ENCODE results near the gene RASIP1.
A peak's percentile ranks its signal among the peaks of the same experiment; 100 is the strongest.
"Not testable (repeated sequence)": the region's sequence is repeated elsewhere in the genome, so short reads cannot be mapped to it uniquely, and the experiment has no call there.

Gene RASIP1

GRCh38 chr19:48735031-48735615 lies 5.3 kb downstream of the RASIP1 start:
- DNase-seq (ENCODE audit: low spot score) = no peak

- no peak for DNase-seq (ENCODE audit: low spot score)
Measured at GRCh38 chr19:48734625-48735024, 5.8 kb downstream of the RASIP1 start.

- DNase-seq (ENCODE audit: low spot score) = no peak
Measured at GRCh38 chr19:48731452-48731851, 9.0 kb downstream of the RASIP1 start.

DNA sequence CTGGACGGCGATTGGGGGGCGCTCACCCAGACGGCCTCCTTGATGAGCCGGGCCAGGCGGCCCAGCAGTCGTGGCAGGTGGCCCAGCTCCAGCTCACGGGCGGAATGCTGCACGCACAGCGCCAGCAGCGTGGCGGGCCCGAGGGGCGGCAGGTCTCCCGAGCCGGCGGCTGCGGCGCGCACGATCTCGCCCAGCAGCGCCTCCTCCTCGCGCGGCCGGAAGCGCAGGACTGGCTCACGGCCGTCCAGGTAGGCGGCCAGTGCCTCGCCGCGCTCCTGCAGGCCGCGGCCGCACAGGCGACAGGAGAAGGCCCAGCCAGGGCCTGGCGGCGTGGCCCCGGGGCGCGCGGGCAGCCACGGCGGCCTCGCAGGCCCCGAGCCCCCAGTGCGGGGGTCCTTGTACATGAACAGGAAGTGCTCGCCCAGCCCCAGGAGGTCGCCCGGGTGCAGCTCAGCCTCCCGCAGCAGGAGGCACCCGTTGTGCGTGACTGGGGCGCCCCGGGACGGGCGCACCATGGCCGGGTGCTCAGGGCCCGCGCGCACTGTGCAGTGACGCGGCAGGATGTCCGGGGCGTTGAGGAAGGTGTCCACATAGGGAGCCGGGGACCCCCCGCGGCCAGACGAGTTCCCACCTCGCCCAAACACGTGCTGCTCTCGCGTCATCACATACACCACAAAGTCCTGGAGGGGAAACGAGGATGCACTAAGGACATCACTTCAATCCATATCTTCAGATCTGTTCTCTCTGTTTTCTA lies 11.3 kb downstream of the RASIP1 start:
- no peak for DNase-seq (ENCODE audit: low spot score)

DNA sequence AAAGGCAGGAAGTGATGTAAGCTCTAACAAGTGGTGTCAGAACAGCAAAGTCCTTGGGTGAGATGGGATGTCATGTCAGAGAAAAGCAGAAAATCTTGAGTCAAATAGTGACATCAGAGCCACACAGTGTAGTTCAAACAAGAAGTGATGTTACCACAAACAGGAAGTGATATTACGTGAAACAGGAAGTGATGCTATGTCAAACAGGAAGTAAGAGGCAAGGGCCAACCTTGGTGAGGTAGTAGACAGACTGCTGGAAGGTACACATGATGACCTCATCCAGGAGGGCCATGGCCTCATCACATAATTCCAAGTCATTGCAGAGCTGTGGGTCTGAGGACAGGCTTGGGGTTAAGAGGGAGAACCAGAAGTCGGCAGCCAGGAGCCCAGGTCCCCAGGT lies 13.9 kb downstream of the RASIP1 start:
- DNase-seq (ENCODE audit: low spot score) = no peak

DNA sequence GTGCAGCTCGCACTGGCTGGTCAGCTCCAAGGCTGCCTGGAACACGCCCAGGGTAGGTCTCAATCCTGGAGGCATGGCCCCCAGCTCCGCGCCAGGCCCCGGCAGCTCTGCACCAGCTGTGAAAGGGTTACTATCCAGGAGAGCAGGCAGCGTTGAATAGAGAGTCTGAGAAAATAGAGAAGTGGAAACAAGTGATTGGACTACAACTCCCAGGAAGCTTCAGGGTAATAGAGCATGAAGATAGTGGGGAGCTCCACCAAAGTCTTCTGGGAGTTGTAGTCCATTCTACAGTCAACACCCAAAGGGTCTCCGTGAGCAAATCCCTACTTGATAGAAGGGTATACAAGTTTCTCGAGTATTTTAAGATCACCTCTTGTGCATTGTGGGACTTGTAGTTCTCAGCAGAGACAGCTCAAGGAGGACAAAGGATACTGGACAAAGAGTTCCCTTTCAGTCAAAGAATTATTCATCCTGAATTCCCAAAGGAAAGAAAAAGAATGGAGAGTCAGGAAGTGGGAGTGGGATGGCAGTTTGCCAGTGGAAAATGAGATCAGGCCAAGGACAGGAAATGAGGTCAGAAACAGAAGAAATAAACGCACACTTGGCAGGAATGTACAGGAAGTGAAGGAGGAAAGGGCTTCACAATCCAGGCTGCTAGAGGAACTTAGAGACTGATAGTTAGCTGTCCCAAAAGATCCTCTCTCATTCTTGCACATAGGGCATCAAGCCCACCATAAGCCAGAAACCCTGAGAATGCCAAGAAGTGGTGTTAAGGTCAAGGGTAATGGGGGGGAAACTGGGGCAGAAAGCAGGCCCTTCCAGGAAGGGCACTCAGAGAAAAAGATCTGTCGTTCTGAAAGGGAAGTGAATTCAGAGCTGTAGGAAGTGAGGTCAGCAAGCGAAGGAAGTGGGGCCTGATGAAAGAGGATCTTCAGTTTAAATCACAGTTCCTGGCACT lies 15.3 kb downstream of the RASIP1 start:
- peak; percentile 71 for DNase-seq (ENCODE audit: low spot score)

DNA sequence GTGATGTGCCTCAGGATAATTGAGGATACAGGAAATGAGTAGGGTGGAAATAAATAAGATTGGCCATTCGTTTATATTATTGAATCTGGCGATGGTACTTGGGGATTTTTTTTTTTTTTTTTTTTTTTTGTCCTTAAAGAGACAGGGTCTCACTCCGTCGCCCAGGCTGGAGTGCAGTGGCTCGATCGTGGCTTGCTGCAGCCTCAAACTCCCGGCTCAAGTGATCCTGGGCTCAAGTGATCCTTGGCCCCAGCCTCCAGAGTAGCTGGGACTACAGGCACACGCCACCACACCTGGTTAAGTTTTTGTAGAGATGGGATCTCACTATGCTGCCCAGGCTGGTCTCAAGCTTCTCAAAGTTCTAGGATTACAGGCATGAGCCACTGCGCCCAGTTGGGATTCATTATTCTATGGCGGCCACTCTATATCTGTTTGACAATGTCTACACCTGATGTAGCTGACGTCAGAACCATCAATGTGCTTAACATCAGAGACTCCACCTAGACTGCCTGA lies 18.2 kb downstream of the RASIP1 start:
- no peak for DNase-seq (ENCODE audit: low spot score)

DNA sequence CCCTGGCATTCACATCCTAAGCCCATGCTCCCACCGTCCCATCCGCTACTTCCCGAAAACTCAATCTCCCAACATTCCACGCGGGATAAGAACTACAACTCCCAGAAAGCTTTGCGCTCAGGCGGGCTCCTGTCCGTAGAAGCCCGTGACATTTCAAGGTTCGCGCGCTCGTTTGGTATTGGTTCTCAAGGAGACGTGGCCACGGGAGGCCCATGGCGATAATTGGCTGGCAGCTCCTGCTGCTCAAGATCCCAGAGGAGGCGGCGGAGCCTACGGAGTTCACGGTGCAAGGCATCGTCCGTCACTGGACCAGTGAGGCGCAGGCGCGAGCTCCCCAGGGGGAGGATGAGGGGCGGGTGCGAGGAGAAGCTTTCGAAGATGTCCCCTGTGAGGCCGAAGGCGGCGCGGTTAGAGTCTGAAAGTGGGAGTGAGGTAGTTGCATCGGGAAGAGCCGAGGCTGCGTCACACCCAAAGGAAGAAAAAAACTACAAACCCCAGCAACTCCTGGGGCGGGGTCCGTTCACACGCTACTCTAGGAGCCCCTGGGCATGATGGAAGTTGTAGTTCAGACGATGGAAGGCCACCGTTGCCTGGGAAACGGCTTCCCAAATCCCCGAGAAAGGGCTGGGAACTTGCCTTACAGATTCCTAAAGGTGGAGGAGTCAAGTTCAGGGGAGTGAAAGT lies 19.7 kb downstream of the RASIP1 start:
- peak; percentile 100 for DNase-seq (ENCODE audit: low spot score)

GRCh38 chr19:48720251-48720612 lies 20.2 kb downstream of the RASIP1 start:
- DNase-seq (ENCODE audit: low spot score) = no peak

- no peak for DNase-seq (ENCODE audit: low spot score)
Measured at GRCh38 chr19:48719263-48720171, 20.9 kb downstream of the RASIP1 start, which contains the start of gene MAMSTR. TSS of gene MAMSTR (minus strand) at chr19:48719725. CDS start at chr19:48719031, 694 bp downstream.

DNA sequence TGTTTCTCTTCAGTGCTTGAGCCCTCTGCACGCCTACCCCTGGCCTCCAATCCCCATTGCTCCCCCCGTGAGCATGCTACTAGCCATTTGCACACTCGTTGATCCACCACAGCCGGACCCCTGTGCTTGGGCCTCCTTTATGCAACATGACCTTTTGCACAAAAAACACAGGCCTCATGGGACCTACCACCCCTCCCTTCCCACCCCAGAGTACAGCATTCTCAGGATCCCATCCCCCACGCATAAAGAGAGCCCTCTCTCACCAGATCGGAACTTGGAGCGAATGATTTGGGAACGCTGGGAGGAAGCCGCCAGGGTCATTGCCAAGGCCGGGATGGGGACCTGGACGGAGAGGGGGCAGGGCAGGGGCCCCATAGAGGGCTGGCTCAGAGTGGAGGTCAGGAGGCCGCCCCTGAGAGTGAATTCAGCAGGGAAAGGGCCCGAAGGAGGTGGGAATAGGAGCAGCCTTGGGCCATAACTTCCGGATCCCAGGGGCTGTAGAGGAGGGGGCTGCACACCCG lies 21.6 kb downstream of the RASIP1 start:
- DNase-seq (ENCODE audit: low spot score) = no peak

DNA sequence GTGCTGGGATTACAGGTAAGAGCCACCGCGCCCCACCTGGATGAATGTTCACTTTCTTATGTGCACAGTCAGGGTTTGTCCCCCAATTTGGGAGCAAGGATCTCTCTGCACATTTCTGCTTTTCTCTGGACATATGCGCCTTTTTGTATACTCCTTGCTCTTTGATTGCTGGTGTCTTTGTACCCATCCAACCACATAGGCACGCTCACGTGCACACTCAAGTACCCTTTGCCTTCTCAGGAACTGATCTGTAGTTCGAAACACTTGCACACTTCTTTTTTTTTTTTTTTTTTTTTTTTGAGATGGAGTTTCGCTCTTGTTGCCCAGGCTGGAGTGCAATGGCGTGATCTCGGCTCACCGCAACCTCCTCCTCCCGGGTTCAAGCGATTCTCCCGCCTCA lies 22.3 kb downstream of the RASIP1 start:
- DNase-seq (ENCODE audit: low spot score) = not testable (repeated sequence)

GRCh38 chr19:48716562-48717291 lies 23.7 kb downstream of the RASIP1 start:
- peak; percentile 81 for DNase-seq (ENCODE audit: low spot score)

DNA sequence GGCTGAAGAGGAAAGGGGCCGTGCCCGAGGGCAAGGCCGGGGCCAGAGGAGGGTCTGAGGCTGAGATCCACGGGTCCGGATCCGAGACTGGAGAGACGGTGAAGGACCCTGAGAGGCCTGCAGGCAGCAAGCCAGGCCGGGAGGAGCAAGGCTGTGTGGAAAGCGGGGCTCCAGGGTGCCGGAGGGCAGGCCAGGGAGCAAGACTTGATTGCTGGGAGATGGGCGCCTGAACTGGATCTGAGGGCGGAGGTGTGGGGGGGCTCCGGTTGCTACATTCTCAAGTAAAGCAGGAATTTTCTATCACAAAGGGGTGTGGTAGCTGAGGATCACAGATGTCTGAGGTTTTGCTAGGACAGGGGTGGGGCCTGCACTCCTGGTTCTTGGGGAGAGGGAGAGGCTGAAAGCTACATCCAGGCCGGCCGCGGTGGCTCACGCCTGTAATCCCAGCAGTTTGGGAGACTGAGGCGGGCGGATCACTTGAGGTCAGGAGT lies 24.7 kb downstream of the RASIP1 start:
- no peak for DNase-seq (ENCODE audit: low spot score)

GRCh38 chr19:48714759-48715675 lies 25.4 kb downstream of the RASIP1 start:
- no peak for DNase-seq (ENCODE audit: low spot score)

GRCh38 chr19:48713864-48714755 lies 26.3 kb downstream of the RASIP1 start:
- peak; percentile 100 for DNase-seq (ENCODE audit: low spot score)

Measured in Ammon's horn (tissue), 1 donor.